ENCODE data around the gene KCNH6. TPM values are rescaled to one million over a fixed set of nuclear protein-coding genes. Genes with fewer than 3 reads are reported as not detected.
A peak's percentile ranks its signal among the peaks of the same experiment; 100 is the strongest.

KCNH6 gene
- total and polyA plus RNA-seq, 4 donors: 0.22 to 2.3 (median 1.5) TPM

- Histone ChIP-seq H3K4me1 (ENCODE audit: control insufficient read depth, insufficient read depth, low read length) (no peaks in the 10 kb centered on the region), H3K27me3 (ENCODE audit: control insufficient read depth, insufficient read depth, low read length) (no peaks in the 10 kb centered on the region), H3K4me3 (ENCODE audit: low read depth, low read length) (no peak overlapping the region), H3K36me3 (ENCODE audit: control insufficient read depth, insufficient read depth, low read length) (peaks cover 23% of the 10 kb centered on the region), H3K9me3 (ENCODE audit: control insufficient read depth, insufficient read depth, low read length) (no peaks in the 10 kb centered on the region), H3K27ac (ENCODE audit: low read depth, low read length) (no peak overlapping the region)
- 95% methylated on average over 10 of the region's 10 CpGs for WGBS (ENCODE audit: insufficient coverage)
- no peak for DNase-seq (ENCODE audit: low read depth in 4 of 6, low spot score in 6 of 6)
Measured at GRCh38 chr17:63488851-63489250, 34.3 kb upstream of the KCNH6 start.

- Histone ChIP-seq H3K27me3 (ENCODE audit: control insufficient read depth, insufficient read depth, low read length) (no peaks in the 10 kb centered on the region), H3K36me3 (ENCODE audit: control insufficient read depth, insufficient read depth, low read length) (peaks cover 21% of the 10 kb centered on the region), H3K4me1 (ENCODE audit: control insufficient read depth, insufficient read depth, low read length) (no peaks in the 10 kb centered on the region), H3K4me3 (ENCODE audit: low read depth, low read length) (no peak overlapping the region), H3K27ac (ENCODE audit: low read depth, low read length) (no peak overlapping the region), H3K9me3 (ENCODE audit: control insufficient read depth, insufficient read depth, low read length) (no peaks in the 10 kb centered on the region)
- DNase-seq (ENCODE audit: low read depth in 4 of 6, low spot score in 6 of 6): no peak
- WGBS (ENCODE audit: insufficient coverage): 78% methylated on average over 5 of the region's 6 CpGs
Measured at GRCh38 chr17:63489291-63489690, 33.9 kb upstream of the KCNH6 start.

DNA sequence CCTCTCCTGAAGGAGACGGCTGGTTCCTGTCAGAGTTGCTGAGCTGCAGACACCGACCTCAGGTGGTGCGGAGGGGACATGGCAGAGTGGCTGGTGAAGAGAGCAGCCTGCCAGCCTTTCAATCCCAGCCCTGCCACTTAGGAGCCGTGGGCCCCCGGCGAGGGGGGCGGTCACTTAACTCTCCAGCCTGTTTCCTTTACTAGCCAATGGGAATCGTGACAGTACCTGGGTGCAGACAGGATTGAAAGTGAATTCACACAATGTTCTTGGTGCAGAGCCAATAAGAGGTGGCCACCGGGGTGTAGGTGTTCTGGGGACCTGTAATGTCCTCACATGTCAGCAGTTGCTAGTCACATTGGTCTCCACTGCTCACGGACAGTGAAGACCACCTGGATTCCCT is 32.8 kb upstream of the KCNH6 start:
- H3K4me3 ChIP-seq (ENCODE audit: low read depth, low read length): no peak overlapping the region
- peaks cover 14% of the 10 kb centered on the region for H3K36me3 ChIP-seq (ENCODE audit: control insufficient read depth, insufficient read depth, low read length)
- no peaks in the 10 kb centered on the region for H3K27me3 ChIP-seq (ENCODE audit: control insufficient read depth, insufficient read depth, low read length)
- H3K9me3 ChIP-seq (ENCODE audit: control insufficient read depth, insufficient read depth, low read length): no peaks in the 10 kb centered on the region
- WGBS (ENCODE audit: insufficient coverage): 69% methylated on average over 9 of the region's 10 CpGs
- DNase-seq (ENCODE audit: low read depth in 4 of 6, low spot score in 6 of 6): peak in 1 of 6 donors; percentile 43
- H3K4me1 ChIP-seq (ENCODE audit: control insufficient read depth, insufficient read depth, low read length): no peaks in the 10 kb centered on the region
- no peak overlapping the region for H3K27ac ChIP-seq (ENCODE audit: low read depth, low read length)

DNA sequence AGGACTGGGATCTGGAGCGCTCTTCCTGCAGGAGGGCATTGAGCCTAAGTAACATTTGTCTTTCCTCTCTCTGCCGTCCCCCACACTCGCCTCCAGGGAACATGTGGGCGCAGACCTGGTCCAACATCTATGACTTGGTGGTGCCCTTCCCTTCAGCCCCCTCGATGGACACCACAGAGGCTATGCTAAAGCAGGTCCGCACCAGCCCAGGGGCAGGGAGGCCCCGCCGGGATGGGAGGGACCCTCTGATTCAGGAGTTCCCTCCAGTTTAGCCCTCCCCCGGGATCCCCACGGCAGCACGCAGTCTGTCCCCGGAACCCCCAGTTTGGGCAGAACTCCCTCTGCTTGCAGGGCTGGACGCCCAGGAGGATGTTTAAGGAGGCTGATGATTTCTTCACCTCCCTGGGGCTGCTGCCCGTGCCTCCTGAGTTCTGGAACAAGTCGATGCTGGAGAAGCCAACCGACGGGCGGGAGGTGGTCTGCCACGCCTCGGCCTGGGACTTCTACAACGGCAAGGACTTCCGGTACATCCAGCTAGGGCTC is 32.2 kb upstream of the KCNH6 start:
- H3K27ac ChIP-seq (ENCODE audit: low read depth, low read length): no peak overlapping the region
- DNase-seq (ENCODE audit: low read depth in 4 of 6, low spot score in 6 of 6): no peak
- peaks cover 14% of the 10 kb centered on the region for H3K36me3 ChIP-seq (ENCODE audit: control insufficient read depth, insufficient read depth, low read length)
- no peaks in the 10 kb centered on the region for H3K27me3 ChIP-seq (ENCODE audit: control insufficient read depth, insufficient read depth, low read length)
- no peak overlapping the region for H3K4me3 ChIP-seq (ENCODE audit: low read depth, low read length)
- no peaks in the 10 kb centered on the region for H3K9me3 ChIP-seq (ENCODE audit: control insufficient read depth, insufficient read depth, low read length)
- H3K4me1 ChIP-seq (ENCODE audit: control insufficient read depth, insufficient read depth, low read length): peaks cover under 1% of the 10 kb centered on the region
- 90% methylated on average over 22 of the region's 22 CpGs for WGBS (ENCODE audit: insufficient coverage)

DNA sequence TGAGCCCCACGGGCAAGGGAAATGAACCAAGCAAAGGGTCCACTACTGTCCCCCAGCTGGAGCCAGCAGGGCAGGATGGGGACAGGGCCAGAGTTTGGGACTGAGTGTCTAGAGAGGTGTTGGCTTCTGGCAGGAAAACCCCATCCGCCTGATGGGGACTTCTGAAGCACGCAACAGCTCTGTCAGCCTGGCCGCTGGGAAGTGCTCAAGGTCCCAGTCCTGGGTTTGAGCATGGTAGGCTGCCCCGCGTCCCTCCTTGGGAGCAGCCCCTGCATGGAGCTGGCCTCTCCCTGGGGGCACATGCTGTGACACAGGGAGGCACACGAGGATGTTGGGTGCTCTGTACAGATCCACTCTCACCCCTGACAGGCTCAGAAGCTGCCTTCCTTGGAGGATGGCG is 31.7 kb upstream of the KCNH6 start:
- WGBS (ENCODE audit: insufficient coverage): 88% methylated on average over 8 of the region's 8 CpGs

DNA sequence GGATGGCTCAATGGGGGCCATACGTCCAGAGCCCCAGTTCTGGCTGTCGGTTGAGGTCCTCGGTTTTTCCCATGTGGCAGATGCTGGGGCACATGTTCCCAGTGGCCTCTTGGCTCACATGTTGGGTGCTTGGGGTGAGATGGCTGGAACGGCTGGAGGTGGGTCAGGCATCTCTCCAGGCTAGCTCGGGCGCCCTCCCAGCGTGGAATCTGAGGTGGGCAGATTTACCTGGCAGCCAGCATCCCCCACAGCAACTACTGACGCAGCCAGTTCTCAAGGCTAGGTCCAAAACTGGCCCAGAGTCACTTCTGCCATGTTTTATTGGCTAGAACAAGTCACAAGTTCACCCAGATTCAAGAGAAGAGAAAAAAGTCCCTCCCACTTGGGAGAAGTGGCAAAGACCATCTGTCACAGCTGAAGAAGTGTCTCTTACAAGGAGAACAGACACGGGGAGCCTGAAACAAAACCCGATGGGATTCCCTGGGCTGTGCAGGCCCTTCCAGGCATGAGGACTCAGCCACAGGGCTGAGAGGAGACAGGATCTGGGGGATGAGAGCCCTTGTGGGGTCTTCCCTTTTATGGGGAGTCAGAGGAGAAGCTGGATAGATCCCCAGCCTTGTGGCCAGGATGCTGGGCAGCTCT is 31.1 kb upstream of the KCNH6 start:
- 66% methylated on average over 10 of the region's 10 CpGs for WGBS (ENCODE audit: insufficient coverage)
- Histone ChIP-seq H3K36me3 (ENCODE audit: control insufficient read depth, insufficient read depth, low read length) (peaks cover 18% of the 10 kb centered on the region), H3K9me3 (ENCODE audit: control insufficient read depth, insufficient read depth, low read length) (no peaks in the 10 kb centered on the region), H3K4me1 (ENCODE audit: control insufficient read depth, insufficient read depth, low read length) (peaks cover 10% of the 10 kb centered on the region), H3K27me3 (ENCODE audit: control insufficient read depth, insufficient read depth, low read length) (no peaks in the 10 kb centered on the region), H3K4me3 (ENCODE audit: low read depth, low read length) (no peak overlapping the region), H3K27ac (ENCODE audit: low read depth, low read length) (no peak overlapping the region)
- no peak for DNase-seq (ENCODE audit: low read depth in 4 of 6, low spot score in 6 of 6)

More for the DNA sequence above, 31.7 kb upstream of the KCNH6 start:
- Histone ChIP-seq H3K9me3 (ENCODE audit: control insufficient read depth, insufficient read depth, low read length) (no peaks in the 10 kb centered on the region), H3K27me3 (ENCODE audit: control insufficient read depth, insufficient read depth, low read length) (no peaks in the 10 kb centered on the region), H3K4me3 (ENCODE audit: low read depth, low read length) (no peak overlapping the region), H3K36me3 (ENCODE audit: control insufficient read depth, insufficient read depth, low read length) (peaks cover 16% of the 10 kb centered on the region), H3K27ac (ENCODE audit: low read depth, low read length) (no peak overlapping the region), H3K4me1 (ENCODE audit: control insufficient read depth, insufficient read depth, low read length) (peaks cover 6% of the 10 kb centered on the region)
- no peak for DNase-seq (ENCODE audit: low read depth in 4 of 6, low spot score in 6 of 6)

GRCh38 chr17:63492940-63493339 is 30.2 kb upstream of the KCNH6 start:
- H3K4me3 ChIP-seq (ENCODE audit: low read depth, low read length): no peak overlapping the region
- H3K36me3 ChIP-seq (ENCODE audit: control insufficient read depth, insufficient read depth, low read length): peaks cover 18% of the 10 kb centered on the region
- no peaks in the 10 kb centered on the region for H3K9me3 ChIP-seq (ENCODE audit: control insufficient read depth, insufficient read depth, low read length)
- peaks cover 15% of the 10 kb centered on the region for H3K4me1 ChIP-seq (ENCODE audit: control insufficient read depth, insufficient read depth, low read length)
- no peak for DNase-seq (ENCODE audit: low read depth in 4 of 6, low spot score in 6 of 6)
- no peaks in the 10 kb centered on the region for H3K27me3 ChIP-seq (ENCODE audit: control insufficient read depth, insufficient read depth, low read length)
- H3K27ac ChIP-seq (ENCODE audit: low read depth, low read length): no peak overlapping the region
- WGBS (ENCODE audit: insufficient coverage): 93% methylated on average over 4 of the region's 6 CpGs

DNA sequence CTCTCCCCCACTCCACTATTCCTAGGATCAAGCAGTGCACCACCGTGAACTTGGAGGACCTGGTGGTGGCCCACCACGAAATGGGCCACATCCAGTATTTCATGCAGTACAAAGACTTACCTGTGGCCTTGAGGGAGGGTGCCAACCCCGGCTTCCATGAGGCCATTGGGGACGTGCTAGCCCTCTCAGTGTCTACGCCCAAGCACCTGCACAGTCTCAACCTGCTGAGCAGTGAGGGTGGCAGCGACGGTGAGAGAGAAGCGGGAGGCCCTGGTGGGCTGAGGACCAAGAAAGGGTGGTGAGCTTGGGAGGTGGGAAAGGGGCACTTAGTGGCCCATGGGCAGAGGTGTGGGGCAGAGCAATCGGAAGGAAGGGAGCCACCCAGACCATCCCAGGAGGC is 29.7 kb upstream of the KCNH6 start:
- Histone ChIP-seq H3K4me3 (ENCODE audit: low read depth, low read length) (no peak overlapping the region), H3K4me1 (ENCODE audit: control insufficient read depth, insufficient read depth, low read length) (peaks cover 17% of the 10 kb centered on the region), H3K27ac (ENCODE audit: low read depth, low read length) (no peak overlapping the region), H3K9me3 (ENCODE audit: control insufficient read depth, insufficient read depth, low read length) (no peaks in the 10 kb centered on the region), H3K27me3 (ENCODE audit: control insufficient read depth, insufficient read depth, low read length) (no peaks in the 10 kb centered on the region), H3K36me3 (ENCODE audit: control insufficient read depth, insufficient read depth, low read length) (peaks cover 18% of the 10 kb centered on the region)
- WGBS (ENCODE audit: insufficient coverage): 98% methylated on average over 8 of the region's 9 CpGs
- no peak for DNase-seq (ENCODE audit: low read depth in 4 of 6, low spot score in 6 of 6)

DNA sequence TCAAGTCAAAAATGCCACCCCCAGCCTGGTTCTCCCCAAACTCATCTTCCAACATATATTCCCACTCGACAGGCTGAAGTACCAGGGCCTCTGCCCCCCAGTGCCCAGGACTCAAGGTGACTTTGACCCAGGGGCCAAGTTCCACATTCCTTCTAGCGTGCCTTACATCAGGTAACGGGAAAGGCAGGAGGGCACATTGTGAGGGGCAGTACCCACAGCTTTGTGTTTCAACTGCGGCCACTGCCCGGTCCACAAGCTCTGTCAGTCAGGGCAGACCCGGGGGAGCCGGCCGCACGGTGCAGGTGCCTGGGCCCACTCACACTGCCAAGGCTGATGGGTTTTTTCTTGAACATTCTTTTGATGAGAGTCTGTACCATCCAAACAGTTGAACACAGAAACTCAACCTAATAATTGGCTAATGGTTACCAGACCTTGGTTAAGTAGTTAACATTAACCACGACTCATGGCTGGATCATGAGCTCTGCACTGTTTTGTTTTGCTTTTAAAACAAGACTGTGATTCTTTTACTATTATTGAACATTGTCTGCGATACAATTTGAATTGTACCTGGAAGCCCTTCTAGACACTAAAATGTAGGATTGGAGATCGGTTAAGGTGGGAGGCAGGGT is 28.7 kb upstream of the KCNH6 start:
- 95% methylated on average over 10 of the region's 12 CpGs for WGBS (ENCODE audit: insufficient coverage)
- H3K4me1 ChIP-seq (ENCODE audit: control insufficient read depth, insufficient read depth, low read length): peaks cover 17% of the 10 kb centered on the region
- no peaks in the 10 kb centered on the region for H3K9me3 ChIP-seq (ENCODE audit: control insufficient read depth, insufficient read depth, low read length)
- no peak overlapping the region for H3K27ac ChIP-seq (ENCODE audit: low read depth, low read length)
- H3K36me3 ChIP-seq (ENCODE audit: control insufficient read depth, insufficient read depth, low read length): peaks cover 18% of the 10 kb centered on the region
- no peak for DNase-seq (ENCODE audit: low read depth in 4 of 6, low spot score in 6 of 6)
- H3K27me3 ChIP-seq (ENCODE audit: control insufficient read depth, insufficient read depth, low read length): no peaks in the 10 kb centered on the region
- H3K4me3 ChIP-seq (ENCODE audit: low read depth, low read length): no peak overlapping the region

DNA sequence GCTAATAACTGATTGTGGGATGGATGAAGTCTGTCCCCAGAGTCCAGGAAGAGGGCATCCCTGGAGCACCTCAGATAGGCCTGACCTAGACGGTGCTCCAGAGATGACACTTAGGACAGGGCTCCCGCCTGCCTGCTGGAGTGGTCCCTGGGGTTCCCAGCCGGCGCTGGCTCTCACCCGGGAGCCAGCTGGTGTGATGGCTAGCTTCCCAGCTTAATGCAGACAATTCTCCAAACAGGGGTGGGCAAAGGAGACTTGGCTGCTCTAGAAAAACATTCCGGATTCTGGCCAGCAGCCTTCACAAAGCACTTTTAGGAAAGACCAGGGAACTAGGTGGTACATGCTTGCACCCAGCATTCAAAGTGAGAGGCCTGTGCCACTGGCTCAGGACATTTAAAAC is 27.7 kb upstream of the KCNH6 start:
- Histone ChIP-seq H3K4me1 (ENCODE audit: control insufficient read depth, insufficient read depth, low read length) (peaks cover 17% of the 10 kb centered on the region), H3K9me3 (ENCODE audit: control insufficient read depth, insufficient read depth, low read length) (no peaks in the 10 kb centered on the region), H3K36me3 (ENCODE audit: control insufficient read depth, insufficient read depth, low read length) (peaks cover 15% of the 10 kb centered on the region), H3K27me3 (ENCODE audit: control insufficient read depth, insufficient read depth, low read length) (no peaks in the 10 kb centered on the region), H3K27ac (ENCODE audit: low read depth, low read length) (no peak overlapping the region), H3K4me3 (ENCODE audit: low read depth, low read length) (no peak overlapping the region)
- DNase-seq (ENCODE audit: low read depth in 4 of 6, low spot score in 6 of 6): peak in 2 of 6 donors; percentile 23 to 37
- 67% methylated on average over 6 of the region's 6 CpGs for WGBS (ENCODE audit: insufficient coverage)
